Epithelial cell of esophagus (primary cell): ENCODE data around the gene ELAVL2.

ENCODE experiments used
- DNase-seq: peaks from one replicate; pipeline ENCODE4 v3.0.0; 2010; ENCODE audit warnings: low read depth
- H3K4me3 ChIP-seq: 2 replicates; pipeline ENCODE4 v1.5.1; 2011; ENCODE audit warnings: mild to moderate bottlenecking, low read length, control low read depth
- TF ChIP-seq, protein P1 (sequence below): IDR thresholded peaks from 2 replicates; pipeline ENCODE4 v1.5.1; 2011; ENCODE audit warnings: low read depth, mild to moderate bottlenecking, low read length, control low read depth, inconsistent platforms; ENCODE audit not compliant: insufficient read depth; ENCODE audit errors: missing control alignments

ELAVL2 gene

DNA sequence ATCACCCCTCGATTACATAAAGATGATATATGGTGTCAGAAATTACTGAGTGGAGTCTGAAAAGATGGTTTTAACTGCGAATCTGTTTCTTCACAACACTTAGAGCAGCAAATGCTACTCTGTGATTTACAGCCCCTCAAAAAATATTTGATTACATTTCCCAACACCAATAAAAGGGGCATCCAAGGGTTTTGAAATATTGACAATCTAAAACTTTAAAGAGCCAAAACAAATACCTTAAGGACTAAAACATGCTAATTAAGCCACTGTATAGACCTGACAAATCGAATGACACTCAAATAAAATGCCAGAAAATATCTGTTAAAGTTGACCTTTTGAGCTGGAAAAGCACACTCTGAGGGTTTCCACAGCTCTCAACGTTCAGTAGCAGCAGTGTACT lies 73.2 kb downstream of the ELAVL2 start:
- no peak for DNase-seq
- H3K4me3 ChIP-seq: no peak overlapping the region
- TF ChIP-seq, protein P1, sequence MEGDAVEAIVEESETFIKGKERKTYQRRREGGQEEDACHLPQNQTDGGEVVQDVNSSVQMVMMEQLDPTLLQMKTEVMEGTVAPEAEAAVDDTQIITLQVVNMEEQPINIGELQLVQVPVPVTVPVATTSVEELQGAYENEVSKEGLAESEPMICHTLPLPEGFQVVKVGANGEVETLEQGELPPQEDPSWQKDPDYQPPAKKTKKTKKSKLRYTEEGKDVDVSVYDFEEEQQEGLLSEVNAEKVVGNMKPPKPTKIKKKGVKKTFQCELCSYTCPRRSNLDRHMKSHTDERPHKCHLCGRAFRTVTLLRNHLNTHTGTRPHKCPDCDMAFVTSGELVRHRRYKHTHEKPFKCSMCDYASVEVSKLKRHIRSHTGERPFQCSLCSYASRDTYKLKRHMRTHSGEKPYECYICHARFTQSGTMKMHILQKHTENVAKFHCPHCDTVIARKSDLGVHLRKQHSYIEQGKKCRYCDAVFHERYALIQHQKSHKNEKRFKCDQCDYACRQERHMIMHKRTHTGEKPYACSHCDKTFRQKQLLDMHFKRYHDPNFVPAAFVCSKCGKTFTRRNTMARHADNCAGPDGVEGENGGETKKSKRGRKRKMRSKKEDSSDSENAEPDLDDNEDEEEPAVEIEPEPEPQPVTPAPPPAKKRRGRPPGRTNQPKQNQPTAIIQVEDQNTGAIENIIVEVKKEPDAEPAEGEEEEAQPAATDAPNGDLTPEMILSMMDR: no peak

DNA sequence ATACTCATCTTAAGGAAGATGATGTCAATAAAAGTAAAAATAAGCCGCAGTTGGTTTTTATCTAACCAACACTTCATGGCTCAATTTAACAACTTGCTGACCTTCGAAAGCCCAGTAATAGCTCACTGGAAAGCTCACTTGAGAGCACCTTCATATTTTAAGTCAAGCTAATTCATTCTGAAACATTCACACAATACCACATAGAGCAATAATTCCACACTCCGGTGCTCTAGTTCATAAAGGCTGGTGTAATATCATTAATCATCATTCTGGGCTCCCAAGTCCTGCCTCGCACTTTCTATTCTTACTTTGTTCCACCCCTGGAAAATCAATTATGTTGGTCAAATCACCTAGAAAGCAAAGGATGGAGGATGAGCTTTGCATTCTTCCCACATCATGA lies 74.4 kb downstream of the ELAVL2 start:
- TF ChIP-seq, protein P1: no peak

DNA sequence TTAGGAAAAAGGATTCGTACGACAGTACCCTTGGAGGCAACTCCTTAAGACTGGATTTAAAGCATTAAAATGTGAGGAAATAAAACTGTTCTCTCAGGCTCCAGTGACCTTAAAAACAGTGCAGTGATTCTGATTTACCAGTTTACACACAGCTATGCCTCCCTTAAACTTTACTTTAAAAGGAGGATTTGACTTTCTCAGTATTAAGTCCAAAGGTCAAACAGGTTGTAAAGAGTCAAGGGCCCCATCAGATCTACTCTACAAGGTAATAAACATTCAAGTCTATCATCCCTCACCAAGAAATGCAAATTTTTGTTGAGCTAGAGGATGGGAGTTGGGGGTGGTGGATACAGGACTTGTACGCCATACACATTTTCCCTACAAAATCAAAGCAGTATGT lies 75.2 kb downstream of the ELAVL2 start:
- H3K4me3 ChIP-seq: no peak overlapping the region
- TF ChIP-seq, protein P1: no peak
- no peak for DNase-seq

More for the DNA sequence above, 74.4 kb downstream of the ELAVL2 start:
- DNase-seq: no peak
- no peak overlapping the region for H3K4me3 ChIP-seq

DNA sequence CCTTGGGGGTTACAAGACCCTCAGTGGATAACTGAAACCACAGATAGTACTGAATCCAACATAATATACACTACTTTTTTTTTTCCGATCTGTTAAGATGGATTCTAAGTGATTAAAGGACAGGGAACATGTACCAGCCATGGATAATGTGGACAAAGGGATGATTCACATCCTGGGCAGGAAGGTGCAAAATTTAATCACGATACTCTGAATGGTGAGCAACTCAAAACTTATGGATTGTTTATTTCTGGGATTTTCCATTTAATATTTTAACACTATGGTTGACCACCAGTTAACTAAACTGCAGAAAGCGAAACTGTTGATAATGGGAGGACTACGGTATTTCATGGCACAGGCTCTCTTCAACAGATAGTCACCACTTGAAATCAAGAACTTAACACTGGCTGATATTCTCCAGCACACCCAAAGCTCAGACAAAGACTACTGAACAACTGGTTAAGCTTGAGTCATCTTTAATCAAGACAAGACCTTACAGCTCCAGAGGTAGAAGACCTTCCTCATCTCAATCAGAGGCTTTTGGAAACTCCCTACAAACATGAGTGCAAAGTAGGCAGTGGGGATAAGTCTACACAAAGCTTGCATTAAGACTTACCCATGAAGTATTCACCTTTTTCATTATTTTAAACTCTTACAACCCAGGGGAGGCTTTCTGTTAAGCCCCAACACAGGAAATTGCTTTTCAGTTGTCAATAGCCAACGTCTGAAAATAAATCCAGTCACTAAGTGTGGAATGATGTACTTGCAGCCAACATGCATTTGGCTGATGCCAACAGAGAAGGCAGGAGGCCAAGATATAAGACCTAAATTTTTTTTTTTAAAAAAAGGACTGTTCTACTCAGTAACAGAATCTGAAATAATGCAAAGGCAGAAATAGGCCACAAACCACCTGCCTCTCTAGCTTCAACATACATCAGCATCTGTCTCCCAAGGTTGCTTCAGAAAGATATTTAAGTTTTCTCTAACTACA lies 78.7 kb downstream of the ELAVL2 start:
- H3K4me3 ChIP-seq: no peak overlapping the region
- peak; percentile 75 for DNase-seq
- TF ChIP-seq, protein P1: no peak

DNA sequence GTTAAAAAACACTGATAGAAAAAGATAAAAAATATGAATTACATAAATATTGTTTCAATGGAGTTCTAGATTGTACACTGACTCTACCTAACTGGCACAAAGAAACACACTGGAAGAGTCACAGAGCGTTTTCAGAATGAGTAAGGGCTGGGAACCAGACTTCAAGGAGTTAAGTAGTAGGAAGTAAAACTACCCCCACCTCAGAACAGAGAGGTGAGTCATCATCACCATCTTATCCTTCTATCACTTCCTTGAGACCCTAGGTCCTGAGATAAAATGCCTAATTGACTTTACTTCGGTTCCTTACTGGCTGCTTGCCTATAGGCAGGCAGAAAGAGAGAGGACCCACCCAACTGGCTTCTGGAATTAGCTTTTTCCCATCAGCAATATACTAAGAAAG lies 79.7 kb downstream of the ELAVL2 start:
- TF ChIP-seq, protein P1: no peak
- DNase-seq: peak; percentile 69
- H3K4me3 ChIP-seq: no peak overlapping the region

DNA sequence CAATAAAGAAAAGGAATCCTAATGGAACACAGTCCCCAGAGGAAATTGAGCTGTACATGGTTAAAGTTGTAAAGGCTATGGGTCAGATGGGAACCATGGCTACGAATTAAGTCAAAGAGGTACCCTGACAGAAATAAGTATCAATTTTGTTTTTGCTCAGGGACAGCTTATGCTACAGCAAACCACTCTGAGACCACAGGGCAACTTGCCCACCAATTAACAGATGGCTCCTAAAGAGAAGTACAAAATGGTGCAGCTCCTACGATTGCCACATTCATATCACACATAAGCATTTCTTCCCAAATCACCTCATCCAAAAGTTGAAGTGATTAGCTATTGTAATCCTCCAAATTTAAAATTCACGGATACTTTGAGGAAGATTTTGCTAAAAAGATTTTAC lies 83.0 kb downstream of the ELAVL2 start:
- no peak overlapping the region for H3K4me3 ChIP-seq
- no peak for DNase-seq
- TF ChIP-seq, protein P1: no peak
